HEK293 (cell line): ENCODE results near the gene FCHSD1.

Experiments used
- SP2 ChIP-seq: fragments of 450-650 bp; formaldehyde crosslinking; IDR thresholded peaks from 2 replicates; pipeline ENCODE4 v1.5.1; 2016; ENCODE audit warnings: missing biosample characterization, missing genetic modification characterization
- TRIM28 ChIP-seq: IDR thresholded peaks from 2 replicates; pipeline ENCODE4 v1.6.1; 2011; ENCODE audit warnings: low read length, control low read depth, borderline replicate concordance
- ZBTB8A ChIP-seq: fragments of 450-650 bp; formaldehyde crosslinking; IDR thresholded peaks from 2 replicates; pipeline ENCODE4 v1.5.1; 2016; ENCODE audit warnings: missing biosample characterization, missing genetic modification characterization
- ZNF311 ChIP-seq: fragments of 450-650 bp; formaldehyde crosslinking; IDR thresholded peaks from 2 replicates; pipeline ENCODE4 v1.5.1; 2017; ENCODE audit warnings: missing biosample characterization, missing genetic modification characterization, borderline replicate concordance
- ZNF350 ChIP-seq: fragments of 450-650 bp; formaldehyde crosslinking; IDR thresholded peaks from 2 replicates; pipeline ENCODE4 v1.5.0; 2017; ENCODE audit warnings: missing biosample characterization, mild to moderate bottlenecking, missing genetic modification characterization
- ZNF510 ChIP-seq: fragments of 450-650 bp; formaldehyde crosslinking; IDR thresholded peaks from 2 replicates; pipeline ENCODE4 v1.5.1; 2018; ENCODE audit warnings: mild to moderate bottlenecking, missing genetic modification characterization, missing biosample characterization; ENCODE audit not compliant: insufficient replicate concordance
- ZNF571 ChIP-seq: fragments of 450-650 bp; formaldehyde crosslinking; IDR thresholded peaks from 2 replicates; pipeline ENCODE4 v1.5.0; 2017; ENCODE audit warnings: missing biosample characterization, missing genetic modification characterization
- ZSCAN16 ChIP-seq: fragments of 450-650 bp; formaldehyde crosslinking; IDR thresholded peaks from 2 replicates; pipeline ENCODE4 v1.5.1; 2016; ENCODE audit warnings: missing biosample characterization, missing genetic modification characterization
- TF ChIP-seq, protein P1 (sequence below): fragments of 450-650 bp; formaldehyde crosslinking; IDR thresholded peaks from 2 replicates; pipeline ENCODE4 v1.5.1; 2016; ENCODE audit warnings: missing biosample characterization, missing genetic modification characterization
- TF ChIP-seq, protein P2 (sequence below): fragments of 450-650 bp; formaldehyde crosslinking; IDR thresholded peaks from 2 replicates; pipeline ENCODE4 v1.5.1; 2016; ENCODE audit warnings: missing biosample characterization, missing genetic modification characterization

DNA sequence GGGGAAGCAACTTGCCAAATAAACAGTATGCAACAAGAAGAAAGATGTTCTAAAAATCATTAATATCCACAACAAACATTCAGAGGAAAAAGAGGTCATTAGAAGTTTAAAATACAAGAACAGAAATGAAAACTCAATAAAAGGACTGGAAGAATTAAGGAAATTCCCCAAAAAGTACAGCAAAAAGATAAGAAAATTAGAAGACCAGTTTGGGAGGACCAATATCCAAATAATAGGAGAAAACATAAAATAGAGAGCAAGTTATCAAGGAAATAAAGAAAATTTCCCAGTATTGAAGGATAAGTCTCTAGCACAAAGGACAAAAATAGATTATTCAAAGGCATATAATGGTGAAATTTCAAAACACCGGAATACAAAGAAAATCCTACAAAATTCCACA is 54.4 kb downstream of the FCHSD1 start:
- TF ChIP-seq ZNF510 (tag by site-specific recombination) (no peak), ZNF350 (tag by site-specific recombination) (no peak), ZNF571 (tag by site-specific recombination) (no peak), ZBTB8A (no peak), ZSCAN16 (tag by site-specific recombination) (no peak), SP2 (no peak), TRIM28 (no peak), ZNF311 (tag by site-specific recombination) (no peak)
- TF ChIP-seq, protein P1, sequence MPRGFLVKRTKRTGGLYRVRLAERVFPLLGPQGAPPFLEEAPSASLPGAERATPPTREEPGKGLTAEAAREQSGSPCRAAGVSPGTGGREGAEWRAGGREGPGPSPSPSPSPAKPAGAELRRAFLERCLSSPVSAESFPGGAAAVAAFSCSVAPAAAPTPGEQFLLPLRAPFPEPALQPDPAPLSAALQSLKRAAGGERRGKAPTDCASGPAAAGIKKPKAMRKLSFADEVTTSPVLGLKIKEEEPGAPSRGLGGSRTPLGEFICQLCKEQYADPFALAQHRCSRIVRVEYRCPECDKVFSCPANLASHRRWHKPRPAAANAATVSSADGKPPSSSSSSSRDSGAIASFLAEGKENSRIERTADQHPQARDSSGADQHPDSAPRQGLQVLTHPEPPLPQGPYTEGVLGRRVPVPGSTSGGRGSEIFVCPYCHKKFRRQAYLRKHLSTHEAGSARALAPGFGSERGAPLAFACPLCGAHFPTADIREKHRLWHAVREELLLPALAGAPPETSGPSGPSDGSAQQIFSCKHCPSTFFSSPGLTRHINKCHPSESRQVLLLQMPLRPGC, result no peak
- TF ChIP-seq, protein P2, sequence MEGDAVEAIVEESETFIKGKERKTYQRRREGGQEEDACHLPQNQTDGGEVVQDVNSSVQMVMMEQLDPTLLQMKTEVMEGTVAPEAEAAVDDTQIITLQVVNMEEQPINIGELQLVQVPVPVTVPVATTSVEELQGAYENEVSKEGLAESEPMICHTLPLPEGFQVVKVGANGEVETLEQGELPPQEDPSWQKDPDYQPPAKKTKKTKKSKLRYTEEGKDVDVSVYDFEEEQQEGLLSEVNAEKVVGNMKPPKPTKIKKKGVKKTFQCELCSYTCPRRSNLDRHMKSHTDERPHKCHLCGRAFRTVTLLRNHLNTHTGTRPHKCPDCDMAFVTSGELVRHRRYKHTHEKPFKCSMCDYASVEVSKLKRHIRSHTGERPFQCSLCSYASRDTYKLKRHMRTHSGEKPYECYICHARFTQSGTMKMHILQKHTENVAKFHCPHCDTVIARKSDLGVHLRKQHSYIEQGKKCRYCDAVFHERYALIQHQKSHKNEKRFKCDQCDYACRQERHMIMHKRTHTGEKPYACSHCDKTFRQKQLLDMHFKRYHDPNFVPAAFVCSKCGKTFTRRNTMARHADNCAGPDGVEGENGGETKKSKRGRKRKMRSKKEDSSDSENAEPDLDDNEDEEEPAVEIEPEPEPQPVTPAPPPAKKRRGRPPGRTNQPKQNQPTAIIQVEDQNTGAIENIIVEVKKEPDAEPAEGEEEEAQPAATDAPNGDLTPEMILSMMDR (tag by site-specific recombination), result no peak
